A549 treated with GW870086 at 1 μM for 4 hours (cell line): ENCODE measurements around the gene SNX24. TPM values are rescaled to one million over a fixed set of nuclear protein-coding genes. Genes with fewer than 3 reads are reported as not detected.

Experiments
- total RNA-seq: library from RNA; stranded (reverse); fragments of 200-300 nt; extraction: Qiagen RNA extraction; gene quantifications from 5 replicates; pipeline ENCODE4 v1.2.3, GENCODE V29; 2022; ENCODE audit warnings: low read depth

Gene SNX24, protein sequence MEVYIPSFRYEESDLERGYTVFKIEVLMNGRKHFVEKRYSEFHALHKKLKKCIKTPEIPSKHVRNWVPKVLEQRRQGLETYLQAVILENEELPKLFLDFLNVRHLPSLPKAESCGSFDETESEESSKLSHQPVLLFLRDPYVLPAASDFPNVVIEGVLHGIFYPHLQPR
- 18.3 to 23.8 TPM (median 23.1 TPM) in 5 replicates for total RNA-seq

DNA sequence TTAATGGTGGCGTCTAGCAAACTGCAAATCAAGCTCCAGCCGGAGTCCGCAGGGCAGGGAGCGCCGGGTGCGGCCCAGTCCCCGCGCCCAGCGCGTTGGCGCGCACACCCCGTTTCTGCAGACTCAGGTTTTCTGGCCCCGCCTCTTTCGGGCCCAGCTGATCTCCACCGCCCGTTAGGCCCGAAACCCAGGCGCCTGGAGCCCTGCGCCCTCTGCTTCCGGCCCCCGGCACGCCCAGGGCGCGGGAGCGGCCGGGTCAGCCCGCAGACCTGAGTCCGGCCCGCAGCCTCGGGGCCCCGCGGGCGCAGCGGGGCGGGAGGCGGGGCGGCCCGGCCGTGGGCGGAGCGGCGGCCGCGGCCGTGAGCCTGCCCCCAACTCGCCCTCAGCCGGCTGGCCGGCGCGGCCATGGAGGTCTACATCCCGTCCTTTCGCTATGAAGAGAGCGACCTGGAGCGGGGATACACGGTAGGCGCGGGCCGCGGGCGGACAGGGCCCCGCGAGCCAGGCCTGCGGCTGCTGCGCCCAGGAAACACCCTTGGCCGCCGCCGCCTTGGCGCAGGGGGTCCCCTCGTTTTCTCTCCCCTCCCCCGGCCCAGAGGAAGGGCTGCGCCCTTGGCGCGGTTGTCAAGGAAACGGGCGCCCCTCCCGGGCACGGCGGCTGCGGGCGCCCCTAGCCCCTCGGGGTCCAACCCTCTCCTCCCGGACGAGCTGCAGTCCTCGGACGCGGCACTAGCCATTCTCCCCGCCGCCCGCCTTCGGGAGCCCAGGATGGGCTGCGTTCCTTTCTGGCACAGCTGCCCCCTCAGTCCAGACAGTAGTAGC, at the start of gene SNX24:
SNX24 (plus strand) TSS at position 385 of the 822 bp plus-strand sequence; CDS start at position 406, 21 bp downstream.

DNA sequence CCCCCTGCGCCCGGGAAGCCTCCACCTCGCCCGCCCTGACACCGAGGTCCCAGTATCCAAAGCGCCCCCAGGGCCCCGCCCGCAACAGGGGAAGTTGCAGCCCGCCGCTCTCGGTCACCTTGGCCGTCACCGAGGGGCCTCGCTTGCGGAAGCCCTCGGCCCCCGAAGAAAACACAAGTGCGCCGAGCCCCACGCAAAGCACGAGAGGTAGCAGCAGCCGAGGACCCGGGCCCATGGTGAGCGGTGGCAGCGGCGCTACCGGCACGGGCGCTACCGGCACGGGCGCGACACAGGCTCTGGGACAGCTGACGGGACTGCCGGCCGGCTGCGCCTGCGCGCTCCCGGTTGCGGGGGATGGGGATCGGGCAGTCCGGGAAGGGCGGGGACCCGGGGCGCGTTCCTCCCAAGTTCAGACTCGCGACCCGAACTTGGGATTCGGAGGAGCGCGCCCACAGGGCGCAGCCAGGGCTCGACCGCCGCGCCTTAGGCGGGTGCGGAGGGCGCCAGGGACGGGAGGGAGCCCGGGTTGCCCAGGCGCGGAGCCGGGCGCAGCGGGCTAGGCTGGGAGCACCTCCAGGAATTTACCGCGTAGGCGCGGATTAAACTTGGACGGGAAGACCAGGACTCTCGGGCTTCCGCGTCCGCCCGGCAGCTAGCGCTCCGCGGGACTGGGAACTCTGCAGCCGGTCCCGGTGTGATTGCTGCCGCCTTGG, 191.1 kb downstream of the SNX24 start, which contains the start of gene PPIC:
PPIC (minus strand) TSS at position 335 of the 713 bp plus-strand sequence; CDS start at position 235, 100 bp downstream.

Other genes with a start within 250 kb of the SNX24 start
- gene SNX2, start 70.5 kb upstream of the SNX24 start, total RNA-seq: 36.3 to 56.9 TPM (median 39.4 TPM) in 5 replicates
- 16.5 to 17.7 TPM (median 16.6 TPM) in 5 replicates for gene PPIC, start 191.1 kb downstream of the SNX24 start, total RNA-seq
- 0.03 to 0.39 TPM (median 0.19 TPM) in 5 replicates for gene PRDM6, start 243.6 kb downstream of the SNX24 start, total RNA-seq